NCI-H1048 (cell line): Measurements from ENCODE around the gene CARNS1.
A peak's percentile ranks its signal among the peaks of the same experiment; 100 is the strongest.

Experiments used
- DNase-seq: peaks from one replicate; lab custom pipeline; 2025; lab: John Stamatoyannopoulos, UW

CARNS1 gene

DNA sequence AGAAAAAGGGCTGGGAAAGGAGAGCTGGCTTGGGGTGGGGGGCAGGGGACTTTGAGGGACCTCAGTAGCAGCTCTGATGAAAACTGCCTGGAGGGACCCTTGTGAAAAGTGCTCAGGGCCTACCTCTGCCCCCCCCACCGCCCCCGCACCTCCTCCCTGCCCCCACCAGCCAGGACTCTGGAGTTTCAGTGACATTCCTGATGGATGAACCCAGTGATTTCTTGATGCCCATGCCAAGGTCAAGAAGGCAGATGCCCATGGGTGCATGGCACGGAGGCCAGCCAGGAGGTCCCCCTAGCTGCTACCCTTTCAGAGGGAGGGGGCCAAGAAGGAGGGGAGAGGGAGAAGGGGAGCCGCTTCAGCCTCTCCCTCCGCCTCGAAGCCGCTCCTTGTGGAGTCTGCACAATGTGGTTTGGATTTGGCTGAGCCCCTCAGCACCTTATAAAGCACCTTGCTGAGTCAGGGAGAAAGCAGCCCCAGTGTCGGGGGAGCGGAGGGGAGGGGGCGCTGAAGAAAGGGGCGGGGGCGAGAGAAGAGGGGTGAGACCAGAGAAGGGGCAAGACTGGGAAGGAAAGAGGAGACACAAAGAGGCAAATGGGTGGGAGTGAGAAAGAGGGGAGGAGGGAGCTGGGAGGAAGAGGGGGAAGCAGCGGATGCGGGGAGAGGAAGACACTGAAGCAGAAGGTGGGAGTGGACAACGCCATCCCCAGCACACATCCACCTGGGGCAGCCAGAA lies 40.0 kb upstream of the CARNS1 start:
- DNase-seq, result no peak

DNA sequence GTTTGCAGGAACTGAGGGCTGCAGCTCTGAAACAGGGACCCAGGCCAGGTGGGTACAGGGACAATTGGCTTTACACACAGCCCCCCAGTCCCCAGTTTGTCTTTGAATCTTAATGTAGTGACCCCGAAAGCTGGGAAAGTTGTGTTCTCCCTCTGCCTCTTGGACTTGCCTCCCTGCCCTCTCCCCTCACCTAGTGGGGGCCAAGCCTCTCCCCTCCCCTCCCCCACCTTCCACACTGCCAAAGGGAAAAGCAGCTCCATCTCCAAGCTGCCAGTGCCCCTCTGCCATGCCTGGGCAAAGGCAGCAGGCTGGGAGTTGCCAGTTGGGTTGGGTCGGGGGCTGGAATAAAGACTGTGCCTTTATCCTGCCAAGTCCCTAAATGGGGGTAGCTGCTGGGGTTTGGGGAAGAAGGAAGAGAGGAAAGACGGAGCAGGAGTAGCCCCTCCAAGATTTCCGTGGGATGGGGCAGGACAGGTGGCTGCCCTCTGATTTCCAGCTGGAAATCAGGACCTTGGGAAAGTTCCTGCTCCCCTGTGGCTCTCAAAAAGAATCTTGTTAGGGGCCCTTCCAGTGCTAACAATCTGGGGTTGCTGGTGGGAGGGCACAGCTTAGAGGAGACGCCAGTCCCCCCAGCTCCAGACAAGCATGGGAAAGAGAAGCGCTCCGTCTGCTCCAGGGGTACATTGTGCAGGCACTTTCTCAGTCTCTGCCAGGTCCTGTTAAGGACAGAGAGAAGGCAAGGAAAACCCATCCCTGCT lies 39.2 kb upstream of the CARNS1 start:
- no peak for DNase-seq

GRCh38 chr11:67376873-67377808 lies 38.3 kb upstream of the CARNS1 start:
- no peak for DNase-seq

- DNase-seq, result no peak
Observed at GRCh38 chr11:67378544-67378943, 36.9 kb upstream of the CARNS1 start.

GRCh38 chr11:67379061-67380058 lies 36.1 kb upstream of the CARNS1 start:
- no peak for DNase-seq

DNA sequence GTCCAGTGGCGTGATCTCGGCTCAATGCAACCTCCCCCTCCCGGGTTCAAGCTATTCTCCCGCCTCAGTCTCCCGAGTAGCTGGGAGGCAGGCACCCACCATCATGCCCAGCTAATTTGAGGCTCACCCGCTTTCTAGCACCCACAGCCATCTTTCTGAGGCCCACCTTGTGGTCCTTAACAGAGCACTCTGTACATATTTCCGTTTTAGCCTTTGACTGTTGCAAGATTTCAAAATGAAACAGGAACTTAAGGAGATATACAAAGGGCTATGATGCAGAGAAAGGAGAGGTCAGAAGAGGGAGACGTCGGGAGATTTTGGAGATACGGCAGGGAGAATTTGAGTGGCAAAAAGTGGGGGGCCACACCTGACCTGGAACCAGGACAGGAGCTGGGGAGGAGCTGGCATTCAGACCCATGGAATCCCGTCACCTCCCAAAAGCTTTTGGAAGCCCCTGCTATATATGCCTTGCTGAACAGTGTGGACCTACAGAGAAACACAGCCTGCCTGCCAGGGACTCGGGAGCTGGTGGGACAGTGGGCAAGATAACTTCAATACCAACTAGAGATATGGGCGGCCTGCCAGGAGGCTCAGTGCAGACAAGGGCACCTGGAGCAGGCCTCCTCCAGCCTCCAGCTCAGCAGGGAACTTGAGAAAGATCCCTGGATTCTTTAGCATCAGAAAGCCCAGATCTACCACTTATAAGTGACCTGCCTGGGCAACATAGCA lies 34.1 kb upstream of the CARNS1 start:
- no peak for DNase-seq

- DNase-seq, result no peak
Observed at GRCh38 chr11:67382276-67383136, 33.0 kb upstream of the CARNS1 start.

GRCh38 chr11:67384851-67385366 lies 30.6 kb upstream of the CARNS1 start:
- no peak for DNase-seq

DNA sequence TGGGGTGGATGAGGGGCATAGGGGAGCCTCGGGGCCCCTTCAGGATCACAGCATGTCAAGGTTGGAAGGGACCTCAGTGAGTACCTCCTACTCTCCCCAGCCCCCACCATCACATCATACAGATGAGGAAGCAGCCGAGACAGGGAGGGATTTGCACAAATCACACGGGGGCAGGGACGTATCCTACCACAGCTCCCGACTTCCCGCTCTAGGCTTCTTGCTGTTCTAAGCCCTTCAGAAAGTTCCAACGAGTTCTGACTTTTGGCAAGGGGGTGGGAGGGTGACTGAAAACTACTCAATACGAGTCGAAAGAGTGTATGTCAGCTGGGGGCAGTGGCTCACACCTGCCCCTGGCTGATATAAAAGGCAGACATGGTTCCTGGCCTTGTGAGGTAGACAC lies 28.4 kb upstream of the CARNS1 start:
- no peak for DNase-seq

DNA sequence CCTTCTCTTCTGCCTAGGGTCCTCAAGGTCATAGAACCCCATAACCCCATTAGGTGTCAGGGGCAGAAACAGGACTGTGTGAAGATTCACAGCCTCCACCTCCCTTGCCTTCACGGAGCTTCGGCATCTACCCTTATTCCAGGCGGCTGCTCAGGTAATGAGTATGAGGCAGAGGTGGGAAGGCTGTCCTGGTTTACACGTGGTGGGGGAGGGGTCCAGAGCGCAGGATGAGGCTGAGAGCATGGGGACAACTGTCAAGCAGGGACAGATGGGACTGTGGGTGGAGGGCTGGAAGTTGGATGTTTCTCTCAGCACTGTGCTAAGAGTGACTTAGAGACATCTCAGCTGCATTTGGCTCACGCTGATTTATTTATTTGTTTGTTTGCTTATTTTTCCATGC lies 28.0 kb upstream of the CARNS1 start:
- no peak for DNase-seq

GRCh38 chr11:67389477-67389876 lies 26.0 kb upstream of the CARNS1 start:
- no peak for DNase-seq

DNA sequence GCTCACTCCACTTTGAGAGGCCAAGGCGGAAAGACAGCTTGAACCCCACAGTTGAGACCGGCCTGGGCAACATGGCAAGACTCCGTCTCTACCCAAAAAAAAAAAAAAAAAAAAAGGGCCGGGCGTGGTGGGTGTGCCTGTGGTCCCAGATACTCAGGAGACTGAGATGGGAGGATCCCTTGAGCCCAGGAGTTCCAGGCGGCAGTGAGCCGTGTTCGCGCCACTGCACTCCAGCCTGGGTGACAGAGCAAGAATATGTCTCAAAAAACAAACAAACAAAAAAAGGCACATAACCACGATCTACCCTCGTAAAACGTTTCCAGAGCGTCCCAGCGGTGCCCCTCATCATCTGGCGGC lies 24.6 kb upstream of the CARNS1 start:
- no peak for DNase-seq

GRCh38 chr11:67391304-67392182 lies 23.9 kb upstream of the CARNS1 start, which contains the start of gene RAD9A:
RAD9A (plus strand) TSS chr11:67391986; CDS start chr11:67392045, 59 bp downstream.
- peak; percentile 84 for DNase-seq

DNA sequence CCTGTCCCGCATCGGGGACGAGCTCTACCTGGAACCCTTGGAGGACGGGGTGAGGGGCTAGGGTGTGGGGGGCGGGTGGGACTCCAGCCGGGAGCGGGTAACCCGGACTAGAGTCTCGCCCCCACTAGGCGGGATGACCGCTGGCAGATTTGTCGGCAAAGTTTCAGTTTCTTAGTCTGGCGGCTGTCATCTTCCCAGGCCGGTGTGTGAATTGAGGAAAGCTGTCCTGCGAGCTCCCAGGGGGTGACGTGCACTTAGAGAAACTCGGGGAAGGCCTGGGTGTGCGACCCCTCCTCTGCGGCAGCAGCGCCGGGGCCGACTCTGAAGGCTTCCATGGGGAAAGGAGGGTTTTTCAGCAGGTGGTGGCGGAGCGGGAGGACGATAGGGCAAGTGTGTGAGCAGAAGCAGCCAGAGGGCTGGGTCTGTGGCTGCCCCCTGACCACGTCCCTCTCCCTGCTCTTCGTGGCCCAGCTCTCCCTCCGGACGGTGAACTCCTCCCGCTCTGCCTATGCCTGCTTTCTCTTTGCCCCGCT lies 23.2 kb upstream of the CARNS1 start:
- no peak for DNase-seq

DNA sequence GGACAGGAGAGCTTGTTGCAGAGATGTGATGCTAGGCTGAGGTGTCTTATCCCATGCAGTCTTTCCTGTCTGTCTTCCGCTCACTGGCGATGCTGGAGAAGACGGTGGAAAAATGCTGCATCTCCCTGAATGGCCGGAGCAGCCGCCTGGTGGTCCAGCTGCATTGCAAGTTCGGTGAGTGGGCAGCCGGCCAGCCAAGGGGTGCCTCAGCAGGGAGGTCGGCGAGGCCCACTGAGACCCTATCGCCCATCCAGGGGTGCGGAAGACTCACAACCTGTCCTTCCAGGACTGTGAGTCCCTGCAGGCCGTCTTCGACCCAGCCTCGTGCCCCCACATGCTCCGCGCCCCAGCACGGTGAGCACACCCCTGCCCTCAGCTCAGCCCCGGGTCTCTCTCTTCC lies 22.0 kb upstream of the CARNS1 start:
- no peak for DNase-seq

DNA sequence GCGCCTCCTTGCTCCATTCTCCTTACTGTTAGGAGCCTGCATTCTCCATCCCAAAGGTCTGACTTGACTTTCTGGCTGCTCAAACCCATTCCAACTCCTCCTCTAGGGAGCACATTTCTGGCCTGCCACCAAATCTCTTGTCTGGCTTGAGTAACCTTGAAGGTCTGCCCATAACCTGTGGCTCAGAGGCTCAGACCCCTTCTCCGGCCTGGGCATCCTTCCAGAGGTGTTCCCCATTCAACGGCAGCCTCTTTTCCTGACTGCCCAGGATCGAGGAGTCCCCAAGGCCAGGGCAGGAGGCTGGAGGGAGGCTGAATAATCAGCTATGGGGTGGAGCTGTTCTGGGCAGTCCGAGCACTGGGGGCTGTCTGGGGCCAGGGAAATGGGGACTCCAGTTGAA lies 21.5 kb upstream of the CARNS1 start:
- no peak for DNase-seq

DNA sequence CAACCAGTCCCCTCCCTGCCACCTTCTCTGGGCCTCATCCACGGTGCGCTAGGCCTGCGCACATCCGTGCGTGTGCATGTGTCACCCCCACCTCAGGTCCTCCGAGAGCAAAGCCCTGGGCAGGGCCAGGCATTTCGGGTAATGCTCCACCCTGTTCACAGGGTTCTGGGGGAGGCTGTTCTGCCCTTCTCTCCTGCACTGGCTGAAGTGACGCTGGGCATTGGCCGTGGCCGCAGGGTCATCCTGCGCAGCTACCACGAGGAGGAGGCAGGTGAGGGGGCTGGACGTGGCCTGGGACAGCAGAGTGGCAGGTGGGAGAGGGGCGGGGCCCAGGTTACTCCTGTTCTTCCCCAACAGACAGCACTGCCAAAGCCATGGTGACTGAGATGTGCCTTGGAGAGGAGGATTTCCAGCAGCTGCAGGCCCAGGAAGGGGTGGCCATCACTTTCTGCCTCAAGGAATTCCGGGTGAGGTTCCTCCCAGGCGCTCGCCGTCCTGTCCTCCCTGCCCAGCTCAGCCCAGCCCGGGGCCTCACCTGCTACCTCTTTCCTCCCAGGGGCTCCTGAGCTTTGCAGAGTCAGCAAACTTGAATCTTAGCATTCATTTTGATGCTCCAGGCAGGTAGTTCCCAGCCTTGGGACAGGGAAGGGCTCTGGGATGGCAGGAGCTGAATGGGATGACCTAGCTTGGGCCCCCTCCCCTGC lies 19.8 kb upstream of the CARNS1 start:
- no peak for DNase-seq

DNA sequence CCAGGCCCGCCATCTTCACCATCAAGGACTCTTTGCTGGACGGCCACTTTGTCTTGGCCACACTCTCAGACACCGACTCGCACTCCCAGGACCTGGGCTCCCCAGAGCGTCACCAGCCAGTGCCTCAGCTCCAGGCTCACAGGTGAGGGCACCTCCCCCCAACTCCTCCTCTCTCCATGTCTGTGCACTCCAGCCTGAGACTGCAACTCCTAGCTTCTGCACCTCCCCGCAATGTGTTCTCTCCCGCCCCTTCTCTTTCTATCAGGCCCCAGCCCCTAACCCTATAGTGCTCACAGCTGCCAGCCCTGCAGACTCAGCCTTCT lies 19.3 kb upstream of the CARNS1 start:
- no peak for DNase-seq
